K562 treated with DMSO at 1 percent for 48 hours (cell line): Measurements from ENCODE around the gene SULT1A3. TPM values are rescaled to one million over a fixed set of nuclear protein-coding genes. Genes with fewer than 3 reads are reported as not detected.

Experiments
- total RNA-seq: library from RNA; unstranded; fragments of 300-600 nt; gene quantifications from 2 replicates; pipeline ENCODE4 v1.2.3, GENCODE V29; 2022; ENCODE audit warnings: low replicate concordance; ENCODE audit errors: extremely low read depth

SULT1A3 gene
- not detected in 2 replicates for total RNA-seq

DNA sequence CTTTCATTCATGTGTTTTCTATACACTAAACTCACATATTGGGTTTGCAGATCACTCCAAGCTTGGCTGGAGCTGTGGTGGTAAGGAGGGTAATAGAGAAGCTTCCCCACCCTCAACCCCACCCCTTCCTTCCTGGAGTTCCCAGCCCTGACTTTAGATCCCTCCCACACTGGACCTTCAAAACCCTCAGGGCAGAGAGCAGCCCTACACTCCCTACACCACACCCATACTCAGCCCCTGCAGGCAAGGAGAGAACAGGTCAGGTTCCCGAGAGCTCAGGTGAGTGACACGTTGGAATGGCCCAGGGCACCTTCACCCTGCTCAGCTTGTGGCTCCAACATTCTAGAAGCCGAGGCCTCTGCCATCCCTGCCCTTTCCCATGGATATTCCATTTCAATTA, at the start of gene SULT1A3:
SULT1A3 (plus strand) TSS at position 207 of the 400 bp plus-strand sequence. CDS start 1,474 bp downstream, outside the sequence.

DNA sequence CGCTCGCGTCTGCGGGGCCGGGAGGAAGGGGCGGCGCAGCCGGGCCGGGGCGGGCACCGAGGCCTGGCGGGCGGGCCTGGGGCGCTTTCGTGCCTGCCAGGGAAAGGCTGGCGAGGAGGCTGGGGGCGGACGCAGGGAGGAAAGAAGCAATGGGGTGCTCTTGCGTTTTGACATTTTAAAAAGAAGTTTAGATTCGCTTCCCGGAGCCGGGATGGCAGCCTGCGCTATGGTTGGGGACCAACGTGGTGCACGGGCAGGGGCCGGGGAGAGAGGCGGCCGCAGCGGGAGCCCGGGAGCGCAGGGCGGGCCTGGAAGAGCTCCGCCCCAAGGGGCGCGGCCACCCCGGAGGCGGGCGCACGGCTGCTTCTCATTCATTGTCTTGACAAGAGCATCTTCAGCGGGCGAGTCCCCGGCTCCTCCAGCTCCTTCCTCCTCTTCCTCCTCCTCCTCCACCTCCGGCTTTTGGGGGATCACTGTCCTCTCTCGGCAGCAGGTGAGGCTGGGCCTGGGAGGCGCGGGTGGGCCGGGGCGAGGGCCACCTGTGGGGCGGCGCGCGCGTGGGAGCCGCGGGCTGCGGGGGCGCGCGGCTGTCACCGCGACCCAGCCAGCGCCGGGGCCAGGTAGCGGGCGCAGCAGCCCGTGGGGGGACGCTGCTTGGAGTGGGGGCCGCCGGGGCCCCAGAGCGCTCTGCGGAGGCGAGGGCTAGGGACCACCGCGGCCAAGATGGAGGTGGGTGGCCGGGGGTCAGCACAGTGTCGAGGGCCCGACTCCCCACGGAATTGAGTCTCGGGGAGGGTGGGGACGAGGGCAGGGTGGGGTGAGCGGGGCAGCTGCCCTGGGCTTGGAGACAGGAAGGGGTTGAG, 15.6 kb upstream of the SULT1A3 start, which contains the start of gene CORO1A:
CORO1A (plus strand) TSS at position 370 of the 863 bp plus-strand sequence. CDS start 1,608 bp downstream, outside the sequence.

DNA sequence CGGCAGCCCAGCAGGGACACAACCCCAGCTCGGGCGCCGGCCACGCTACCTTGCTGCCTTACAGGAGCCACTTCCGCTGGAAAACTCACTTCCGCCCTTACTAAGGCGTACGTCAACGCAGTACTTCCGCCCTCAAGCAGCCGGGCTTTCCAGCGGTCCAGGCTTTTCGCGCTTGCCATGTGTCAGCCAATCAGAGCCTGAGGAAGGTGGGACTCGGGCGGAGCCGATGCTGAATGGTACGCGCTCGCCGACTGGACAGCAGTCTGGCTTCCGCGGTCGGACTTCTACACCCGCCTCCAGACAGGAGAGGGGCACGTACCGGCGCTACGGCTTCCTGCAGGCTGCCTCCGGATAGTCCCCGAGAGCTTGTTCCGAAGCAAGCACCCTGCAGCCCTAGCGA, 5.4 kb upstream of the SULT1A3 start, which contains the start of the genes BOLA2B and SLX1A:
BOLA2B (minus strand) TSS at position 52 of the 400 bp plus-strand sequence. CDS start 71 bp downstream, outside the sequence.
SLX1A (plus strand) TSS at position 261 of the 400 bp plus-strand sequence. CDS start 210 bp downstream, outside the sequence.

DNA sequence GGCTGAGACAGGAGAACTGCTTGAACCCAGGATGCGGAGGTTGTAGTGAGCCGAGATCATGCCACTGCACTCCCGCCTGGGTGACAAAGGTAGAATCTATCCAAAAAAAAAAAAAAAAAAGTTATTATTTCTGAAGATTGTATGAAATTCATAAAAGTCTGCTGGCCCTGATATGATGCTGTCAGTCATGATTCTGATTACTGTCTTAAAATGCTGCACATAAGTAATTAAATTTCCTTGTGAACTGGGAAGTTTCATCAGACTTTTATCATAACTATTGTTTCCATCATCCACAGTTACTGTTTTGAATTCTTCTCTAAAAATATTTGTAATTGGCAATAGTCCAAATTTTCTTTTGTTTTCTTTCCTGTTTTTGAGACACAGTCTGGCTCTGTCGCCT, 49.3 kb downstream of the SULT1A3 start, which contains the start of gene NPIPB13:
NPIPB13 (minus strand) TSS at position 101 of the 400 bp plus-strand sequence. CDS start 2,906 bp downstream, outside the sequence.

Other genes starting within 250 kb of the SULT1A3 start
- gene TMEM219, start 237.2 kb upstream of the SULT1A3 start, total RNA-seq, result not detected in 2 replicates
- gene TAOK2, start 225.4 kb upstream of the SULT1A3 start, total RNA-seq, result not detected in 2 replicates
- gene HIRIP3, start 203.6 kb upstream of the SULT1A3 start, total RNA-seq, result not detected in 2 replicates
- gene INO80E, start 203.0 kb upstream of the SULT1A3 start, total RNA-seq, result not detected in 2 replicates
- not detected in 2 replicates for gene DOC2A, start 188.2 kb upstream of the SULT1A3 start, total RNA-seq
- not detected in 2 replicates for gene C16orf92, start 176.1 kb upstream of the SULT1A3 start, total RNA-seq
- not detected in 2 replicates for gene TLCD3B, start 168.0 kb upstream of the SULT1A3 start, total RNA-seq
- 2,195 and 3,246 TPM in 2 replicates for gene ALDOA, start 133.5 kb upstream of the SULT1A3 start, total RNA-seq
- gene PPP4C, start 123.3 kb upstream of the SULT1A3 start, total RNA-seq, result not detected in 2 replicates
- not detected in 2 replicates for gene TBX6, start 107.3 kb upstream of the SULT1A3 start, total RNA-seq
- not detected in 2 replicates for gene YPEL3, start 103.0 kb upstream of the SULT1A3 start, total RNA-seq
- gene GDPD3, start 85.7 kb upstream of the SULT1A3 start, total RNA-seq, result not detected in 2 replicates
- gene MAPK3, start 76.0 kb upstream of the SULT1A3 start, total RNA-seq, result not detected in 2 replicates
- not detected in 2 replicates for gene CORO1A, start 15.7 kb upstream of the SULT1A3 start, total RNA-seq
- gene BOLA2B, start 5.6 kb upstream of the SULT1A3 start, total RNA-seq, result not detected in 2 replicates
- not detected in 2 replicates for gene SLX1A, start 5.4 kb upstream of the SULT1A3 start, total RNA-seq
- not detected in 2 replicates for gene NPIPB13, start 49.2 kb downstream of the SULT1A3 start, total RNA-seq
- not detected in 2 replicates for gene CD2BP2, start 156.1 kb downstream of the SULT1A3 start, total RNA-seq
- gene TBC1D10B, start 171.2 kb downstream of the SULT1A3 start, total RNA-seq, result not detected in 2 replicates
- gene MYL11, start 175.5 kb downstream of the SULT1A3 start, total RNA-seq, result not detected in 2 replicates
- gene SEPTIN1, start 183.3 kb downstream of the SULT1A3 start, total RNA-seq, result not detected in 2 replicates
- not detected in 2 replicates for gene ZNF48, start 196.2 kb downstream of the SULT1A3 start, total RNA-seq
- gene ZNF771, start 208.4 kb downstream of the SULT1A3 start, total RNA-seq, result not detected in 2 replicates
- not detected in 2 replicates for gene DCTPP1, start 230.8 kb downstream of the SULT1A3 start, total RNA-seq
- gene SEPHS2, start 246.6 kb downstream of the SULT1A3 start, total RNA-seq, result not detected in 2 replicates